HUES6 (cell line): ENCODE data around the gene MAP2K5.

Source experiments
- H3K27ac ChIP-seq: 2 replicates; pipeline ENCODE4 v1.7.0; 2013; ENCODE audit warnings: low read depth, mild to moderate bottlenecking, low read length, inconsistent platforms
- H3K27me3 ChIP-seq: 2 replicates; pipeline ENCODE4 v1.6.1; 2013; ENCODE audit warnings: low read length; ENCODE audit not compliant: control insufficient read depth, insufficient read depth
- H3K36me3 ChIP-seq: 2 replicates; pipeline ENCODE4 v1.6.1; 2013; ENCODE audit warnings: low read length; ENCODE audit not compliant: control insufficient read depth, insufficient read depth
- H3K4me1 ChIP-seq: 2 replicates; pipeline ENCODE4 v1.6.1; 2013; ENCODE audit warnings: low read length; ENCODE audit not compliant: control insufficient read depth, insufficient read depth
- H3K4me3 ChIP-seq: 2 replicates; pipeline ENCODE4 v1.5.1; 2013; ENCODE audit warnings: low read depth, low read length
- H3K9ac ChIP-seq: one replicate; pipeline ENCODE4 v1.6.1; 2013; ENCODE audit warnings: mild to moderate bottlenecking, low read length
- H3K9me3 ChIP-seq: 2 replicates; pipeline ENCODE4 v1.6.1; 2013; ENCODE audit warnings: low read depth, low read length; ENCODE audit not compliant: control insufficient read depth, insufficient read depth

The MAP2K5 gene

DNA sequence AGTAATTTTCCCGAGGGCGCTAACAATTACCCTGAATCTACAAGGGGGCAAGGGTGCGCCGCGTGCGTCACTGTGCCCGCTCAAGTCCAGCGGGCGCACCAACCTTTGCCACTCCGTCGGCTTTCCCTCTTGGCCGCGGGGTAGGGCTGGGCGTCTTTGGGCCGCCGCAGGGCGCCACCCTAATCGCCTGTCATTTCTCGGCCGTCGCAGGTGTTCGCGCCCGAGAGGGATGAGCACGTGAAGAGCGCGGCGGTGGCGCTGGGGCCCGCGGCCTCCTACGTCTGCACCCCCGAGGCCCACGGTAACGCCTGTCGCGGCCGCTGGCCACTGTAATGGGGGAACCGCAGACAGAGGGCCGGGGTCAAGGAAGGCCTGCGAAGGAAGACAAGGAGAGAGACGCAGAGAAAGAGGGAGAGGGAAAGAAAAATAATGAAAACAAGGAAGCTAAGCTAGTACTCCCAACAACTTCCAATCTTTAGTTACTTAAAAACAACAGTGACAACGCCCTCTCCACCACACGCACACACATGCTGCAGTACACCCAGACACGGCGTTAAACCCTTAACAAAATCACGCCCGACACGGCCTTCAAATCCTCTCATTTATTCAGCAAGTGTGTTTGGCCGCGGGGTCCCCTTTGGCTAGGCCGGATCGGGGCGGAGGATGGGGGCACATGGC lies 286.6 kb downstream of the MAP2K5 start:
- peak overlapping the region; percentile 39 for H3K4me3 ChIP-seq
- no peaks in the 10 kb centered on the region for H3K9me3 ChIP-seq
- H3K36me3 ChIP-seq = no peaks in the 10 kb centered on the region
- no peak overlapping the region for H3K27ac ChIP-seq
- no peak overlapping the region for H3K9ac ChIP-seq
- peaks cover 100% of the 10 kb centered on the region for H3K27me3 ChIP-seq
- peaks cover 54% of the 10 kb centered on the region for H3K4me1 ChIP-seq

DNA sequence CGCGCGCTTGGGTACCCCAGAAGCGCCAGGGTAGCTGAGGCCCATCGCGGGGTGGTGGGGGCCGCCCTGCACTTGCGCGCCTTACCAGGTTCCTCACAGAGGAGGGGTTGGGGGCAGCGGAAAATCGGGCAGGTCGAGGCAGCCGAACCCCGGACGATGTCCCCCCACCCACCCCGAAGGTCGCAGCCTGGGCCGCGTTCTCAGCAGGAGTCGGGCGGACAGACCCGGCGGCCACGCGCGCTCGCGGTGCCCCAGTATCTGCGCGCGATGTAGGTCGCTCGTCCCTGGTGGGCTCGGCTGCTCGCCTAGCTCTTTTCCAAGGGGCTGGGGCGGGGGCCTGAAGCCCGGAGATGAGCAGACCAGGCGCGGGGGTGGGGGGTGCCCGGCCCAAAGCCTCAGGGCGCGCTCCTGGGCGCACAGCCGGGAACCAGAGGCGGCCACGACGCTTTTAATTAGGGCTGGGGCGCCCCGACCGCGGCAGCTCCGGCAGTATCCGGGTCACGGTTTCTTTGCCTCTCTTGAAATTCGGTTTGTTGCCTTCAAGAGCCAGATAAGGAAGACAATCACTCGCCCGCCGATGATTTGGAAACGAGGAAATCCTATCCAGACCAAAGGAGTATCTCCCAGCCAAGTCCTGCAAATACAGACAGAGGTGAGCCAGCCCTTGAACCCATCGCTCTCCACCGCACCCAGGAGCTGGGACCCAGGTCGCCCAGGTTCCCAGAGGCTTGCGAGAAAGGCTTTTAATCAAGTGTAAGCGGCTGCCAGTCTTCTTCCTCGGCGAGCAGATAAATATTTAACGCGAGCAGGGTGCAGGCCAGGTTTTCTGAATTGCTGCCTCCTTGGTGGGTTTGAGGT lies 287.4 kb downstream of the MAP2K5 start:
- no peak overlapping the region for H3K27ac ChIP-seq
- no peak overlapping the region for H3K9ac ChIP-seq
- H3K27me3 ChIP-seq = peaks cover 100% of the 10 kb centered on the region
- no peaks in the 10 kb centered on the region for H3K36me3 ChIP-seq
- peaks cover 50% of the 10 kb centered on the region for H3K4me1 ChIP-seq
- H3K4me3 ChIP-seq = peak overlapping the region; percentile 38
- no peaks in the 10 kb centered on the region for H3K9me3 ChIP-seq

DNA sequence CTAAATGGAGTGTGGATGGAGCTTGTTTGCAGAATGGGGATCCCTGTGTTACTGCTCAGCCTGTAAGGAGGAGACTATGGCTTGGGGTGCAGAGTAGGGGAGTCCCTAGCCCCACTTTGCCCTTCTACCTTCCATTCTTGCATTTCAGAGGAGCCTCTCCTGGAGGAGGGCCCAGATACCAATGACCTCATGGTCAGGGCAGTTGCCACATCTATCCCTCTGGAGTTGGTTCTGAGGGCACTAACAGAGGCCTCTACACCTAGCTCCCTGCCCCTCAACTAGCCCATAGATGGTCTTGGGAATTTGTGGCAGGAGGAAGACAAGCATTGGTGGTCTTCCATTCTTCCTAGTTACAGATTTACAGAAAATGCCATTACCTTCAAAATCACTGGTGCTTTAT lies 288.9 kb downstream of the MAP2K5 start:
- Histone ChIP-seq H3K36me3 (no peaks in the 10 kb centered on the region), H3K4me1 (peaks cover 38% of the 10 kb centered on the region), H3K27me3 (peaks cover 100% of the 10 kb centered on the region), H3K9ac (no peak overlapping the region), H3K4me3 (no peak overlapping the region), H3K9me3 (no peaks in the 10 kb centered on the region), H3K27ac (no peak overlapping the region)

DNA sequence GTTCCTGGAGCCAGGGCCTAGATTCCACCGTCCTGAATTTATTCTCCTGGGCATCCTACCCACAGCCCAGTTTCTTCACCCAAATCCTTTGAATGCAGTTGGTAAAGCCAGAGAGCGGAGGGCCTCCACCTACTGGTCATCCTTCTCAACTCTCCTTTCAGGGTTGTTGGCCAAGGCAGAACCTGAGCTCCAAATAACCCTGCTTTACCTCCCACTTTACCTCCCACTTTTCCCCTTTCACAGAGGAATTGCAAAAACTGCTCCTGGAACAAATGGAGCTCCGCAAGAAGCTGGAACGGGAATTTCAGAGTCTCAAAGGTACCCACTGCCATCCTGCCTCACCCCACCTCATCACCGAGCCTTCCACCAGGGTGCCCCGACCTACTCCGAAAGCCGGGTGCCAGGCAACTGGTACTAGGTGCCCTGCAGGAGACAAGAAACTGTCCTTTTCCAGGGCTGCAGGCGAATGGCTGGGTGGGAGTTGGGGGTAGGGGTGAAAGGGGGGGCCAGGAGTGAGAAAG lies 289.6 kb downstream of the MAP2K5 start:
- Histone ChIP-seq H3K9me3 (no peaks in the 10 kb centered on the region), H3K27ac (no peak overlapping the region), H3K36me3 (no peaks in the 10 kb centered on the region), H3K9ac (no peak overlapping the region), H3K27me3 (peaks cover 100% of the 10 kb centered on the region), H3K4me3 (peak overlapping the region; percentile 59), H3K4me1 (peaks cover 44% of the 10 kb centered on the region)

DNA sequence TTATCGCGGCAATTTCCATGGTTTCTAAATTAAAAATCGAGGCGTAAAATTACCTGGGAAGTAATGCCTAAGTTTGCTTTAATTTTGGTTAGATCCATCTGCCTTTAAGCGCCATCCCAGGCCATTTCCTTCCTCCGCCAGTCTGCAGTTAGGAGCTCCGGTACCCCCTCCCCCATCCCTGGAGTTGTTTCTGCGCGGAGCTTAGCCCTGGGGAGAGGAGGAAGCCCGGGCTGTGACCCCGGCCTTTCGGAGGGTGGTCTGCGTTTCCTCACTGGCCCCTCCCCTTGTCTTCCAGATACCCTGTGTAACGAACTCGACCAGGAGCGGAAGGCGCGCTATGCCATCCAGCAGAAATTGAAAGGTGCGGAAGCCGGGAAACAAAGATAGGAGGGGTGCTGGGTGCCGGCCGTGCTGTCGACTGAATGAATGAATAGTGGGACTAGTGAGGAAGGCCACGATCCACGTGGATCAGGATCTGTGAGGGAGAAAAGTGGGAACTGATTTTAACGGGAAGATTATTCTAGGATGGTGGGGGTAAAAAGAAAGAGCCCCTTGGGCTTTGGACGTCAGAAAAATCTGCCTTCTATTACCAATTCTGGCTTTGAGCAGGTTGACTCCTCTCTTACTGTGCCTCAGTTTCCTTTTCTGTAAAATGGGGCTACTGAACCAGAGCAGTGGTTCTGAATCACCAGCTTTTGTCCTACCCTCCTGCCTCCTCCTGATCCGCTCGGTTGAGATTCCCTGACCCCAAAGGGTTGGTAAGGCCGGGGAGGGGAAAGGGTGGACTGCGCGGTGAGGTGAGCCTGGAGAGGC lies 290.6 kb downstream of the MAP2K5 start:
- H3K36me3 ChIP-seq = no peaks in the 10 kb centered on the region
- H3K27me3 ChIP-seq = peaks cover 100% of the 10 kb centered on the region
- no peaks in the 10 kb centered on the region for H3K9me3 ChIP-seq
- H3K9ac ChIP-seq = no peak overlapping the region
- peaks cover 48% of the 10 kb centered on the region for H3K4me1 ChIP-seq
- H3K27ac ChIP-seq = no peak overlapping the region
- peak overlapping the region; percentile 59 for H3K4me3 ChIP-seq

DNA sequence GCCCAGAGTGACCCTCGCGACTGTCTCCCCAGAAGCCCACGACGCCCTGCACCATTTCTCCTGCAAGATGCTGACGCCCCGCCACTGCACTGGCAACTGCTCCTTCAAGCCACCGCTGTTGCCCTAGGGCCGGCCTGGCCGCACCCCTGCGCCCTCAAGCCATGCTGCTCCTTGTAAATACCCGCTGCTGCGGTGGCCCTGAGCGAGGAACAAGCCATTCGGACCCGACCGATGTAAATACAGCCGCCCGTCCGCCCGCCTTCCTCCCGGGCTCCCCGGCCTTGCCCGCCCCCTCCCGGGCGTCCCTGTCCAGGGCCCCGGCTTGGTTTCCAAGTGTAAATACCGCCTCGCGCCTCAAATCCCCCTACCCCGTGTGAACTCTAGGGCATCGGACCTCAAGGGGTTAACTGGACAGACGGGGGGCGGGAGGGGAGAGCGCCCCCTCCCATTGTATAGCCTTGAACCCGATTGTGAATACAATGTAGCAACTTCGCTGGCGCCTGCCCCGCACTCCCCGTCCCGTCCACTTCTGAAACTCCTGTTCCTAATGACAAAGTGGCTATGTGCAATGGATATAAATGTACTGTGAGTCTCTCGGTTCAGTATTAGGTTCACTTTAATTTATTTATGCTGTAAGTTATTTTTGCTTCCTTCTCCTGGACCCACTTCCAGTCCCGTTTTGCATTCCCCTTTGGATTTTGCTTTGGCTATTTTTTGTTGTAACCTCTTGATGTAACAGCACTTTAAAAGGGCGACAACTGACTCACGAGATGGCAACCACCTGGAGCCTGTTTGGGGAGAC lies 291.4 kb downstream of the MAP2K5 start:
- Histone ChIP-seq H3K27ac (no peak overlapping the region), H3K9me3 (no peaks in the 10 kb centered on the region), H3K36me3 (no peaks in the 10 kb centered on the region), H3K4me1 (peaks cover 45% of the 10 kb centered on the region), H3K4me3 (peak overlapping the region; percentile 59), H3K27me3 (peaks cover 100% of the 10 kb centered on the region), H3K9ac (no peak overlapping the region)

DNA sequence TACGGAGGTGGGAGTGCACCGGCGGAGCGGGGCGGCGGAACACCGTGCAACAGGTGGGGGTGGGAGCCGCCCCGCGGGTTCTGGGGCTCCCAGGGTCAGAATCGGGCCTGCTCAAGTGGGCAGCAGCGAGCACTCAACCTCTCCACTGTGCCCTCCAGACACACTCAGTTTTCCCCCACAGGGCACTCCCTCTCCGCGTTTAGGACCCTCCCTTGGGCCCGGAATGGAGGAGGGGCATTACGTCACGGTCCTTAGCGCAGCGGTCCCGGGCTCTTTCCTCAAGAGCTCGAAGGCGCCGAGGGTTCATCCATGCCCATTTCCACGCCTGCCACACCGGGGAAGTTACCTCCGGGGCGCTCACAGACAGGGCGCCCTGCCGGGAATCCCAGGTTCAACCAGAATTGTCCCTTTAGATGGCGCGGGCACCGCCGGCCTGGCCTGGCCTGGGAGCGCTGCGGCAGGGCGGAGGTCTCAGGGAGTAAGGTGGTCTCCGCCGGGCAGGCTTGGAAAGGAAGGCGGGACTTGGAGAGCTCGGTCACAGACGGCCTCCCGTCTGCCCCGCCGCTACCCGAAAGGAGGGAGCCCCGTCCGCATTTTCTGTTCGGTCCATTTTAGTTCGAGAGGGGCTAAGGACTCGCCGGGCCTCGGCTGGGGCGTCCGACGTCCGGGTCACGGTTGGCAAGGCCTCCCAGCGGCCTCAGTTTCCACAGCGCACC lies 292.2 kb downstream of the MAP2K5 start:
- H3K9ac ChIP-seq = peak overlapping the region; percentile 50
- H3K9me3 ChIP-seq = no peaks in the 10 kb centered on the region
- H3K4me3 ChIP-seq = peak overlapping the region; percentile 59
- no peak overlapping the region for H3K27ac ChIP-seq
- H3K4me1 ChIP-seq = peaks cover 41% of the 10 kb centered on the region
- H3K27me3 ChIP-seq = peaks cover 94% of the 10 kb centered on the region
- H3K36me3 ChIP-seq = no peaks in the 10 kb centered on the region

GRCh38 chr15:67835297-67836133 lies 293.0 kb downstream of the MAP2K5 start:
- Histone ChIP-seq H3K27ac (no peak overlapping the region), H3K4me3 (peak overlapping the region; percentile 59), H3K27me3 (peaks cover 86% of the 10 kb centered on the region), H3K36me3 (no peaks in the 10 kb centered on the region), H3K4me1 (peaks cover 35% of the 10 kb centered on the region), H3K9me3 (no peaks in the 10 kb centered on the region), H3K9ac (peak overlapping the region; percentile 50)

GRCh38 chr15:67836134-67836455 lies 293.6 kb downstream of the MAP2K5 start:
- H3K27me3 ChIP-seq = peaks cover 81% of the 10 kb centered on the region
- peaks cover 35% of the 10 kb centered on the region for H3K4me1 ChIP-seq
- H3K9ac ChIP-seq = peak overlapping the region; percentile 50
- no peaks in the 10 kb centered on the region for H3K9me3 ChIP-seq
- peak overlapping the region; percentile 59 for H3K4me3 ChIP-seq
- no peak overlapping the region for H3K27ac ChIP-seq
- H3K36me3 ChIP-seq = no peaks in the 10 kb centered on the region
